HG02884 (cell line): ENCODE data around the gene TSSK2.
A peak's percentile ranks its signal among the peaks of the same experiment; 100 is the strongest.

Experiments used
- ATAC-seq: cut with Tn5 transposase; IDR thresholded peaks from one replicate; pipeline ENCODE4 v1.9.1; 2021; ENCODE audit warnings: mild to moderate bottlenecking, moderate library complexity; ENCODE audit not compliant: unreplicated experiment

TSSK2 gene

DNA sequence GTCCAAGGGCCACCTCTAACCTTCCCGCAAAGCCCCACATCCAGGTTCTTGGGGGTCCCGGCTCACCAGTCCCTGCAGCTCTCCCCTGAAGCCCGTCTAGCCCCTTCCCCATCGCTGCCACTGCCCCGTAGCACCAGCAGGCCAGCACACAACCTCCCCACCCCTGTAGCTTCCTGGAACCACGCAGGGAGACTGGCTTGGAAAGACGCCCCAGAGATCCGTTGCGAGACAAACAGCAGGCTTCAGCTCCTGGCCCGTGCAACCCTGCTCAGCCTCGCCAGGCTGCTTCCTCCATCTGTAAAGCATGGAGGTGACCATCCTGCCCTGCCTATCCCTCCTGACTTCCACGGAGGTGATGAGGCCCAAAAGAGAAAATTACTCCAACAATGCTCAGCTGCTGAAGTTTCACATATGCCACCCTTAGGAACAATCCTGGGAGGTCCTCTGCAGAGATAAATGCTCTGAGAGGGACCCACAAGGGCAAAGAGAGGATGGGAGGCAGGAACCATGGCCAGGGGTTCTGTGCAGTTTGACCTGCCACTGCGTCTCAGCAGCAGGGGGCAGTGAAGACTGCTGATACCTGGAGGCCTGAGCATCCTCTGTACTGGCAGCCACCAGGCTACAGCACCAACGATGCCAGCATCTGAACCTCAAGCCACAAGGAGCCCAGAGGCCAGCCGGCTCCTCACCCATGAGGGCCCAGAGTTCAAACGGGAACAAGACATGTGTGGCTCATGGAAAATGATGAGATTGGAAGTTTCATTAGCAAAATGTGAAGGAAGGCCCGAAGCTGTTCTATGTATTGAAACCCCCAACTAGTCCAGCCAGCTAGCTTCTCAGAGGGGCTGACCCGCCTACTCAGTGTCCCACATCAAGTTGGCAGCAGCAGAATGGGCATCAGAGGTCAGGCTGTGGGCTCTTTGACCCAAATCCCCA, 25.0 kb upstream of the TSSK2 start:
- ATAC-seq, result no peak

DNA sequence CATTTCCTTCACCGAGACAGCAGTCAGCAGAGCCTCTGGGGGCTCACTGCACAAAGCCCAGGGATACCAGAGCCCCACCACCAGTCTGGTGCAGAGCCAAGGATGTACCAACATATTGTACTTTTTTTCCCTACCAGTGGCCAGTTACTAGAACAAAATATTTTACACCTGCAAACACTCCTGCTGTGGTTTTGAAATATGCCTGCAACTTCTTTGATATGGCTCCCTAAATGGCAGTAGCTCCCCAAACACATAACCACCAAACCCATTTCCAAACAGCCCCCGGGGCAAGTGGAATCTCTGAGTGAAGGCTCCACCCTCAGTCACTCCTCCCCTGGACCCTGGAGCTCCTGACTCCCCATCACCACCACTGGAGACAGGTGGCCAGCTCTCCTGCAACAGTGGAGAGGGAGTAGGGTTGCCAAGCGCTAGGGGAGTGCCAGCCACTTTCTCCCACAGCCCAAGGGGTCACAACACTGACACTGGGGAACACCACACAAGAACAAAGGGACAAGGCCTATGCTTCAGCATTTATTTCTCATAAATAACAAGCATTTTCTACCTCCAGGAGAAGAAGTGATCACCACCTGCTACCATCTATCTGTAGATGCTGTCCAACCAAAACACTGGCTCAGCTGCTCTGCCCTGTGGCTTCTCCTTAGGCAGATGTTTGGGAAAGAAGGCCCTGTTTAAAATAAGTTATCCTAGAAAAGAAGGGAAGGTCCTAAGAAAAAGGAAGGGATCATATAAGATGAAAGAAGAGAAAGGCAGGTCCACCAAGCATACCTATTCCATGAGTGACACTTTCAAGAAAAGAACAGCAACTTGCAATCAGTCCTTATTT, 24.0 kb upstream of the TSSK2 start:
- ATAC-seq, result no peak

- ATAC-seq, result no peak
Observed at GRCh38 chr22:19107730-19108074, 23.4 kb upstream of the TSSK2 start.

DNA sequence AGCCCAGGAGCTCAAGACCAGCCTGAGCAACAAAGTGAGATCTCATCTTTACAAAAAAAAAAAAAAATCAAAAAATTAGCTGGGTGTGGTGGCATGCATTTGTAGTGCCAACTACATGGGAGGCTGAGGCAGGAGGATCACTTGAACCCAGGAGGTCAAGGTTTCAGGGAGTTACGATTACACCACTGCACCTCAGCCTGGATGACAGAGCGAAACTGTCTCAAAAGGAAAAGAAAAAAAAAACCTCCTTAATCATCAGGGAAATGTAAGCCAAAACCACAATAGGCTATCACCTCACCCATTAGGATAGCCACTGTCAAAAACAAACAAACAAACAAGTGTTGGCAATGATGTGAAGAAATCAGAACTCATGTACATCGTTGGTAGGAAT, 22.3 kb upstream of the TSSK2 start:
- no peak for ATAC-seq

GRCh38 chr22:19109198-19110063, 21.7 kb upstream of the TSSK2 start:
- ATAC-seq, result peak; percentile 83

DNA sequence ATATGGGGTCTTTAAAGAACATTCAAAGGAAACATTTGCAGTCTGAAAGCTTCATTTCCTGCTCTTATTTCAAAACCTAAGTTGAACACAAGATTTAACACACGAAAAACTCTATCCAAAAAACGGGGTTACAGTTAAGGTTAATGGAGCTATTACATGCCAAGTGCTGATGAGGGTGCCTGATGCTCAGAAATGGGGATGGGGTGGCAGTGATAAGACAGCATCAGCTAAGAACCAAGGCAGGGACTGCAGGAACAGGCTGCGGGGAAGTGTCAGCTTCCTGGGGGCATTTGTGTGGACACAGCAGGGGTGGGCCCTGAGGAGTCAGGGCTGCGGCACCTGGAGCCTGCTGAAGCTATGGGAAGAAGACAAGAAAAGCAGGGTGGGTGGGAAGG, 21.0 kb upstream of the TSSK2 start:
- ATAC-seq, result no peak

DNA sequence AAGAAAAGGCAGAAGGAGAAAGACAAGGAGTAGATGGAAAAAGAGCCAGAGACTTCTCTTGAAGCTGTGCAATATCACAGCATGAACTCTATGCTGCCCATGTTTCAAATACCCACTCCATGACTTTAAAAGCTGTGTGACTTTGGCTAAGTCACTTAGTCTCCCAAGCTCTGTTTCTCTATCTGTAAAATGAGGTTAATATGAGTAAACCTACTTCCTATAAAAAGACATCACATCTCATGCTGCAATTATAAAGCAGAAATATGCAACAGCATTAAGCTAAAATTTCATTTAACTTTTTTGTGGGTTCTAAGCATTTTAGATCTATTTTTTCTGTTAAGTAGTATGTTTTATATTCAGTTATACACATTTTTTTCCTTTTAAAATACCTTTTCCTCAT, 20.5 kb upstream of the TSSK2 start:
- ATAC-seq, result no peak

DNA sequence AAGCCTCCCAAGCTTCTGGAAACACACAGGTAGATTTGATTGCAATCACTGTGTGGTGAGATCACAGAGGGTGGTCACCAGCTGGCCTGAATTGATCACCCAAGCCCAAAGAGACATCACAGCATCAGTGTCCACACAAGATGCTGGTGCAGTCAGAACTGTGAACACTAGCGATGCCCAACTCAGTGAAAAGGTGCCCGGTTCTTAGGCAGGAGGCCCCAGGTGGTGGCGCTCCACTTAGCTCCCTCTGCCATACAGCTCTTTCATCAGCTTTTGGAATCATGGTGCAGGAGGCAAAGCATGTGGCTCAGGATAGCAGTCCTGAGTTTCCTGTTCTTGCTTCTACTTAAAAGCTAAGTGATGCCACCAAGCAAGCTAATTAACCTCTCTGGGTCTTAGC, 20.0 kb upstream of the TSSK2 start:
- ATAC-seq, result no peak

DNA sequence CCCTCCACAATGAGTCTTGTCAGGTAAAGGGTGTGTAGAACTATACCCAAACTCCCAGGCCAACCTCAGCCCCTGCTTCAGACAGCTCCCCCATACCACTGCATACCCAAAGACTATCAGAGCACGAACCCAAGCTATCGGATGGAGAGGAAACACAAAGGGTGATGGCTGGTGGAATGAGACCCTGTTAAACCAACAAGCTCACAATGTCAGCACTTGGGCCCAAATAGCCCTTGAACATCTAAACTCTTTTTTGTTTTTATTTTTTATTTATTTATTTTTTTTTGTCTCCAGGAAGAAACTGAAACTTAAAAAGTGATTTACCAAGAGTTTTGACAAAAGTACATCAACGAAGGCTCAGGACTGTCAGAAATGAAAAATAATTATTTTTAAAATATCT, 19.5 kb upstream of the TSSK2 start:
- ATAC-seq, result no peak

- no peak for ATAC-seq
Observed at GRCh38 chr22:19113429-19113828, 17.7 kb upstream of the TSSK2 start.

DNA sequence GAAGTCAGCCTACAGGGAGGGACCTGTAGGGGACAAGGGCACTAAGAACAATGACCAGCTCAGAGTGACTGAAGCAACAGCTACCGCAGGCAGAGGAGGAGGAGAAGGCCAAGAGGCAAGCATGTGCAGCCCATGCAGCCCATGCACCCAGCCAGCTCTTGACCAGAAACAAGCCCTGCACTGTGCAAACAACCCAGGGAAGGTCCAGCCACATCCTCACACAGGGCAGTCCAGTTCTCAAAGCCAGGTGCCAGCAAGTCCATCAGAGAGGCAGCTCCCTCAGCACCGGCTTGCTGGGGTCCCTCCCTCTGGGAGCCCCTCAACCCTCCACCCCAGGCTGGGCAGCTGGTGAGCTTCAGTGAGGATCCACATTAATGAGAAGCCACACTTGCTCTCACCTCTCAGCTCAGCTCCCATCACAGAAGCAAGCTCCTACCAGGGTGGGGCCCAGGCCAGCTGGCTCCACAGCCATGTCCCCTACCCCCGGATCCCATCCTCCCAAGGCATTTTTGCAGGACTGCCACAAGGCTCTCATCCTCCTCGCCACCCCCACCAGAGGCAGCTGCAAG, 16.0 kb upstream of the TSSK2 start:
- ATAC-seq, result no peak

DNA sequence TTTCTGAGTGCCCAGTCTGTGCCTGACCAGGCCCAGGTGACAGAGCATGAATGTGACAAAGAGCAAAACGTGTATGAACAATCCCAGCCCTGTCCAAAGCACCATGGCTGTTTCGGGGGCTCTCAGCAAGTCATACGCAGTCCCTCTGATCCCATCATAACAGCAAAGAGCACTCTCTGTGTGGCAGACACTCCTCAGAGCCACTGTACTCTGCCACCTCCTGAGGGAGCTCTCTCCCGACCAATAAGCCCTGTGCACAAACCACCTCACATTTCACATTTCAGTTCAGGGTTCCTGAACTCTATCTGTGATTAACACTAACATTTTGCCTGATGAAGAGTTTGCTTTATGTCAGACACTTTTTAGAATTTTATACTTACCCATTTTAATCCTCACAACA, 15.5 kb upstream of the TSSK2 start:
- ATAC-seq, result no peak

- ATAC-seq, result no peak
Observed at GRCh38 chr22:19117111-19117512, 14.0 kb upstream of the TSSK2 start.

DNA sequence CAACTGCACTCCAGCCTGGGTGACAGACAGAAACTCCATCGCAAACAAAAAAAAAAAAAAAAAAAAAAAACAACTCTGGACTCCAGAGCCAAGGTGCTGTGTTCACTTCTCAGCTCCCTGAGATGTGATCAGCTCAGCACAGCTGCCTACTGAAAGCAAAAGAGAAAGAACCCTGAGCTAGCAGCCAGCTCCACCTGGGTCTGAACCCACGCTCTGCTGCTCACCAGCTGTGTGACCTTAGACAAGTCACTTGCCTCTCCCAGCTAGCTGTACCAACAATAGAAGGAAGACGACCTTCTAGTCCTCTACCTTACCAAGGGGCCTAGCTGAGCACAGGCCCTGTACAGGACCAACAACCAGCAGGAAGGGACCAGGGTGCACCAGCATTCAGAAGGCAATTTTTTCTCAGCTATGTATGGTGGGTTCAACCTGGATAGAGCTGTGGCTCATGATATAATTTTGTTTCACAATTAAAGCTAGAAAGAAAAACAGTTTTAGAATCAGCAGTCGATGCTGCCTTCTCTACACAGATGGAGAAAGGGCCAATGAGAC, 12.7 kb upstream of the TSSK2 start:
- no peak for ATAC-seq

GRCh38 chr22:19119949-19120348, 11.2 kb upstream of the TSSK2 start:
- ATAC-seq, result no peak

- ATAC-seq, result no peak
Observed at GRCh38 chr22:19120829-19121630, 10.1 kb upstream of the TSSK2 start.

DNA sequence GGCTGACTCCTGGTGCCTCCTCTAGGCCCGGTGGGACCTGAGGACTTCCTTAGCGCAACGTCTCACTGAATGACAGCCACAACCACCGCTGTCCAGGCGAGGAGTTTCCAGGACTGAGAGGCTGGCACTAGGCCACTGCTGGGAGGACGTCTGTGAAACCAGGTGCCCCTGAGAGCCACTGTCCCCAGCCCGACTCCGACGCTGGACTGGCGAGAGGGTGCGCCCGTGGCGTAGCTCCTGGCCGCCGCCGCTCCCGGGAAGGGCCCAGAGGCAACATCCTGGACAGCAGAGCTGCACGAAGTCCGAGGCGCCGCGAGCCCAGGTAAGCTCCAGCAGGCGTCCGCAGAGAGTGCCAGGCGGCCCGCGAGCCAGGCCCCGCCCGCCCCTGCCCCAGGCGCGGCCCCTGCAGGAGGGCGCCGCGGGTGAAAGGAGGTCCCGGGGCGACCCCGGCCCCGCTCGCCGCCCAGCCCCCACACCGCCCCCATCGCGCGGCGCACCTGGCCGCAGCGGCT, 9.4 kb upstream of the TSSK2 start:
- ATAC-seq, result peak; percentile 22

- peak; percentile 74 for ATAC-seq
Observed at GRCh38 chr22:19122143-19122751, 8.9 kb upstream of the TSSK2 start, which contains the start of gene DGCR2. TSS of gene DGCR2 (minus strand) at chr22:19122412. CDS start at chr22:19122206, 206 bp downstream.
